ENCODE data around the gene EHD4.

Gene EHD4

DNA sequence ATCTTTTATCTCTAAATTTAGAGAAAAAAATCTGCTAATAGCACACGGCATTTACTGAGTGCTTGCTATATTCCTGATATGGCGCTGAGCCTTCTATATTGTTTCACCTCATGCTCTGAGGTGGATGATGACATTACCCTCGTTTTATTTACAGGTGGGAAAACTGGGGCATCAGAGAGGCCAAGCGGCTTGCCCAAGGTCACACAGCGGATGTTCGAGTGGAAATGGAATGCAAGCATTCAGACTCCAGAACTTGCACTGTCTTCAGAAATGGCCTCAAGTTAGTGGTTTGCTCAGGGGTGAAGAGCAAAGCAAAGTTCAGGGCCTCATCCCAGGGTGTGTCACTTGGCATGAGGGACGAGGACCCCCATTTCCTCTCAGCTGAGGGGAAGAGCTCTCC is 17.3 kb downstream of the EHD4 start:
- DNase-seq = no peak

GRCh38 chr15:41954036-41954435 is 18.3 kb downstream of the EHD4 start:
- DNase-seq = no peak

DNA sequence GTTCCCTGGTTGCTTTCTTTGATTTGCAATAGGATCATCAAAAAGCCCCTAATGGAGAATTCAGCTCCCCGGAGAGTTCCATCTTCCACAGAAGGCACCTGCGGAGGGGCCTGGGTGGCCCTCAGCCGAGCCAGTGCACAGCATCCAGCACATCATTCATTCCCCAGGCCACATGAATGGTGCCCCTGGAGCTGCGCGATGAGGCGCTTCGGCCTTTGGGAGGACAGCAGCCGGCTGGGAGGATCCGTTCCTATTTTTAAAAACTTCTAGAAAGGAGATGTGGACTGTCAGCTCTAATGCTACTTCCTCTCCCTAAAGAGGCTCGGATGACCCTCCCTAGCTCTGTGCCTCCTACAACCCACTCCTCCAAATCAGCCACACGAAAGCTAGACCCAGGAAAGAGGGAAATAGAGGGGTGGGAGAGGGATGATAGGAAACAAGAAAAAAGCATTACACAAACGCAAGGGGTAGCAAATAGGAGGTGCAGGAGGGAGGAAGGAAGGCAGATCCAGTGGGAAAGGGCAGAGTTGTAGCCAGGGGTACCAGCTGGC is 20.3 kb downstream of the EHD4 start:
- no peak for DNase-seq

- DNase-seq = no peak
Observed at GRCh38 chr15:41951571-41951970, 20.8 kb downstream of the EHD4 start.

- DNase-seq = no peak
Observed at GRCh38 chr15:41950489-41950888, 21.9 kb downstream of the EHD4 start.

- no peak for DNase-seq
Observed at GRCh38 chr15:41950127-41950483, 22.3 kb downstream of the EHD4 start.

GRCh38 chr15:41949401-41950126 is 22.8 kb downstream of the EHD4 start:
- DNase-seq = no peak

- no peak for DNase-seq
Observed at GRCh38 chr15:41948490-41948889, 23.9 kb downstream of the EHD4 start.

- no peak for DNase-seq
Observed at GRCh38 chr15:41946970-41947369, 25.4 kb downstream of the EHD4 start.

- DNase-seq = no peak
Observed at GRCh38 chr15:41945731-41946130, 26.6 kb downstream of the EHD4 start.

GRCh38 chr15:41945221-41945620 is 27.1 kb downstream of the EHD4 start:
- DNase-seq = no peak

DNA sequence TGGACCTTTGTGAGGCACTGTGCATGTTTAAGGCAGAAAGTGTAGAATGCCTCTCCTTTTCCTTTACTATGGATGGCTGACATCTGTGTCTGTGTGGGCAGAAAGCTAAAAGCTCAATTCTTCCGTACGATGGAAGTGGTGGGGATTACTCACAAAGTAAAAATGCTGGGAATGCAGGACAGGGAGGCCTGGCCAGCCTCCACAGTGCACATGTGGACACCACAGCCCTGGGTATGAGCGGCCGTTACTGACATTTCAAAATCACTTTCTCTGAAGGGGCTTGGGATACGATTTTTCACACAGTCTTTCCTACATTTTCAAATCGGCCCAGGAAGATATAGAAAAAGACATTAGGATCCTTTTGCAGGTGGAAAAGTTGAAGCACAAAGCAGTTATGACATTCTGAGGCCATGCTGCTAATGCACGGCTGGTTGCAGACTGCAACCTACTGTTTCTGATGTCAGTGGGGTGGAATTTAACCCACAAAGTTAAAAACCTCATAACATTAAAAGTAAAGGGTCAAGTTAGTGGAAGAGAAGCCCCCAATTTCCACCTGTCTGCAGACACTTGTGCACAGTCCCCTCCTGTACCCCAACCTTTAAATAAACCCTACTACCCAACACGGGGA is 27.9 kb downstream of the EHD4 start:
- no peak for DNase-seq

DNA sequence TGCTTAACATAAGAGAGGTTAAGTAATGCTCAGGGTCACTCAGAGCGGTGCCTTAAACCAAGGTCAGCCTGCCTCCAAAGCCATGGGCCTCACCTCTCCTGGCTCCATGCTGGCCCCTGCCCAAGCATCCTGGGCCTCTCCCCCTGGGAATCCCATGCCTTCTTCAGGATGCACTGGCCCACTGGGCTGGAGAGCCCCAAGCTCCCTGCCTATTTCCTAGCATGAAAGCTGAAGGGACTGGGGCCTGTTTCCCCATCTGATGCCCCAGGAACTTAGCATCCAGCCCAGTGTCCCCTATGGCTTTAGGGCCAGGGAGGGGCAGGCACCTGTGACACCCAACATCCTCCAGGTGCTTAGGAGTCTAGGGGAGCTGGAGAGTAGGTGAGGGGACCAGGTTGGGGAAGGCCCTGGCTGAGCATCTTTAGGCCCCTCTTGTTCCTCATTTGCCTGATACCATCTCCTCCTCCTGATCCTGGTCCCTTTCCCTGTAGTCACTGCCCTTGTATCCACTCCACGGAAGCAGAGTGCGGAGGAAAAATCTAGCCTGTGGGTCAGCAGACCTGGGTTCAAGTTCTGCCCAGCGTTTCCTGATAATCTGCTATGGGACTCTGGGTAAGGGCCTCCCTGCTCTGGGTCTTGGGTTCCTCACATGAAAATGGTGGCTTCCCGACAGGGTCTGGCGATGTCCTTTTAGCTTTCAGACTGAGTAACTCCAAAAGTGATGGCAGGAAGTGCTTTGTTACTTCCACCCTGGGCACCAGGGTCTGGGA is 28.6 kb downstream of the EHD4 start:
- no peak for DNase-seq

DNA sequence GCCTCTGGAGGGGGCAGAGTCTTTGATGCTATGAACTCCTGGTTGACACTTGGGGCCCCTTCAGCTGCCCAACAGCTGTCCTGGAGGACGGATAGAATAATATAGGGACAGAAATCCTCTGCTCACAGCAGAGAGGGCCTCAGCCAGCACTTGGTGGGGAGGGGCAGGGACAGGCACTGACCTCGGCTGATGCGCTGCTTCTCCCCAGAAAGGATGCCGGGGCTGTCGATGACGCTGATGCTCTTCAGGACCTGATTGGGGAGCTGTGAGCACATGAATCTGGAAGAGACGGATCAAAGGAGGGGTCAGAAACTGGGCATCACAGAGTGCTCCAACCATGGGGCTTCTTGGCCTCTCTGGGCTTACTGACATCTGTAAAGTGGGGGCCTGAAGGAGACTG is 29.5 kb downstream of the EHD4 start:
- no peak for DNase-seq

GRCh38 chr15:41941644-41942415 is 30.5 kb downstream of the EHD4 start:
- DNase-seq = no peak

- peak in 1 of 4 experiments; percentile 37 for DNase-seq
Observed at GRCh38 chr15:41940441-41940857, 31.9 kb downstream of the EHD4 start.

DNA sequence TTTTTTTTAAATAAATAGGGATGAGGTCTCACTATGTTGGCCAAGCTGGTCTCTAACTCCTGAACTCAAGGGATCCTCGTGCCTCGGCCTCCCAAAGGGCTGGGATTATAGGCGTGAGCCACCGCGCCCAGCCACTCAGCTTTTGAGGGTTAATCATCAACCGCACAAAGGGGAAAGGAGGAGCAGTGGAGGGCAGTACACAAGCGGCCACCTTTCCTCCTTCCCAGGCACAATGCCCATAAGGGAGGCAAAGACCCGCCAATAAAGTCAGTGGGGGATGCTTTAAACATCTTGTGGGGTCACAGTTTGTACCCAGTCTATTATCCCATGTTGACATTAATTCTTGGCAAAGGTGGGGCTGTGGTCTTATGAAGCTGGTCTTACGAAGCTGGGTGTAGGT is 32.4 kb downstream of the EHD4 start:
- DNase-seq = no peak

DNA sequence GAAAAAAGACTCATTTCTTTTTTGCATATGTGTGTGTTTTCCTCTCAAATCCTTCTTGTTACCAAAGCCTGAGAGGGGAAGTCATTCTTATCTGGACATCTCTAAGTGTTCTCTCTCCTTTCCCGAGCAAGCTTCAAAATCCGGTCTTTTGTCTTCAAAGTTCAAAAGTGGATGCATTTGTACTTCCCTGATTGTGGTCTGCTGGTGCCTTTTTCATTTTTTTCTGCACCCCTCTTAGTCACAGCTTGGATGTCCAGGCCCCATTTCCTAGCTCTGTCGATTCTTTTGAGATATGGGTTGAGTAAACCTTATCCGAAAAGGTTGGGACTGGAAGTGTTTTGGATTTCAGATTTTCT is 34.8 kb downstream of the EHD4 start:
- DNase-seq = no peak

GRCh38 chr15:41936649-41937567 is 35.4 kb downstream of the EHD4 start:
- peak; percentile 37 to 65 (median 54) for DNase-seq

- no peak for DNase-seq
Observed at GRCh38 chr15:41936155-41936554, 36.2 kb downstream of the EHD4 start.

DNA sequence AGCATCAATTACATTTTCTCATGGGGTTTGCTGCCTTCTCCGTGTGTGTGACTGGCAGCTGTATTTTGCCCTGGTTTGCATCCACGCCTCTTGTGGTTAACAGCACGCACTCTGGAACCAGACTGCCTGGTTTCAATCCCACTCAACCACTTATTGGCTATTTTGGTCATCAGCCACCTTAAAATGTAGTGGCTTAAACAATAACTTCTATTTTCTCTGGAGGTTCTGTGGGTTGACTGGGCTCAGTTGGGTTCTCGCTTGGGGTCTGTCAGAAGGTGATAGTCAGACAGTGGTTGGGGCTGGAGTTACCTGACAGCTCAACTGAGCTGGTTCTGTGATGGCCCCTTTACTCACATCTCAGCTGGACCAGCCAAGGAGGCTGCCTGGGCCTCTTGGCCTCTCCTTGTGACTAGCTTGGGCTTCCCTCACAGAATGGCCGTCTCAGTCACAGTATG is 36.8 kb downstream of the EHD4 start:
- DNase-seq = no peak

DNA sequence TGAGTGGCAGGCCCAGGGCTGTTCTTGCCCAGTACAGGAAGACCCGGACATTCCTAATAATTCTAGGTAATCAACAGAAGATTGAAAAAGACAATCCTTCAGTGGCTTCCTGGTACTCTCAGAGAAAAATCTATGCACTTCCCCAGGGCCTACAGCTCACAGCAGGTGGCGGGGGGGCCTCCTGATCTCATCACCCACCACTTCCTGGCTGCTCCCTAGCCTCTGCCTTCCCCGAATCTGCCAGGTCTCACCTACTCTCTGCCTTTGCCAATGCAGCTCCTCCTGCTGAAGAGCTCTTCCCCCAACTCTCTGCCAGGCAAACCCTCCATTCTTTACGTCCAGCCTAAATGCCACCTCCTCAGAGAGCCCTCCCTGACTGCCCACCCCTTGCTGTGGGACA is 37.5 kb downstream of the EHD4 start:
- DNase-seq = peak; percentile 10 to 59 (median 35)
